ENCODE results near the gene NPLOC4. TPM values are rescaled to one million over a fixed set of nuclear protein-coding genes. Genes with fewer than 3 reads are reported as not detected.
A peak's percentile ranks its signal among the peaks of the same experiment; 100 is the strongest.

The NPLOC4 gene
- total and polyA plus RNA-seq, 2 donors (not counting 1 experiment from before 2014, with no cell fraction given), result 51.0 to 62.5 TPM

DNA sequence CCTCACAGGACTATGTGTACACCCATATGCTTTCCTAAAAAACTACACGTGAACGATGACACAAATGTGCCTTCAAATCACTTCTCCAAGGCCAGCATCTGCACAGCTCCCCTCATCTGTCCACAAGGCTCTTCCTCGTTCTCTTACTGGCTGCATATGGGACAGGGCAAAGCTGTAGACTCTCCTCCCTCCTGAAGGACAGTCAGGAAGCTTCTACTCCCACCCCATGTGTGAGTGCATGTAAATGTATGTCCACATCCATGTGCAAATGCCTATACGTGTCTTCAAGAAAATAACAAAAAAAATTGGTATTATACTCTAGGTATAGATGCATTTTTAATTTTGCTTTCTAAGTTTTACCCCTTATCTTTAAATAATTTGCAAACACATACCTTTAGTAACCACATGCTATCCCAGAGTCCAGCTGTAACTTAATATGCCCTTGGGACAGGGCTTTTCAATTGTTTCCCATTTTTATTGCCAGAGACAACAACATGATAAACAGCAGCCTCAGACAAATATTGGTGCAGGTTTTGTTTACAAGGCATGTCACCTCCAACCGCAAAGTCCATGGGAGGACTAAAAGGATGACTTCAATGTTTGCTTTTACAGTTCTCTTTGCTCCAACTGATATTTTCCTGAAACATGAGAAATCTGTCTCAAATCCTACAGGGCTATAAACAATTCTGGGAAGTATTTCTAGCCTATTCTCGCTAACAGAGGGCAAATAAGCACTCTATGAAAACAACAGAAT lies 53.1 kb downstream of the NPLOC4 start:
- H3K9ac ChIP-seq (ENCODE audit: insufficient read depth, low read length), result no peak overlapping the region
- no peak overlapping the region for H3K27ac ChIP-seq (ENCODE audit: insufficient read depth, low read length)
- peaks cover 23% of the 10 kb centered on the region for H3K79me2 ChIP-seq (ENCODE audit: control insufficient read depth, insufficient read depth, low read length)
- TF ChIP-seq, protein P1, sequence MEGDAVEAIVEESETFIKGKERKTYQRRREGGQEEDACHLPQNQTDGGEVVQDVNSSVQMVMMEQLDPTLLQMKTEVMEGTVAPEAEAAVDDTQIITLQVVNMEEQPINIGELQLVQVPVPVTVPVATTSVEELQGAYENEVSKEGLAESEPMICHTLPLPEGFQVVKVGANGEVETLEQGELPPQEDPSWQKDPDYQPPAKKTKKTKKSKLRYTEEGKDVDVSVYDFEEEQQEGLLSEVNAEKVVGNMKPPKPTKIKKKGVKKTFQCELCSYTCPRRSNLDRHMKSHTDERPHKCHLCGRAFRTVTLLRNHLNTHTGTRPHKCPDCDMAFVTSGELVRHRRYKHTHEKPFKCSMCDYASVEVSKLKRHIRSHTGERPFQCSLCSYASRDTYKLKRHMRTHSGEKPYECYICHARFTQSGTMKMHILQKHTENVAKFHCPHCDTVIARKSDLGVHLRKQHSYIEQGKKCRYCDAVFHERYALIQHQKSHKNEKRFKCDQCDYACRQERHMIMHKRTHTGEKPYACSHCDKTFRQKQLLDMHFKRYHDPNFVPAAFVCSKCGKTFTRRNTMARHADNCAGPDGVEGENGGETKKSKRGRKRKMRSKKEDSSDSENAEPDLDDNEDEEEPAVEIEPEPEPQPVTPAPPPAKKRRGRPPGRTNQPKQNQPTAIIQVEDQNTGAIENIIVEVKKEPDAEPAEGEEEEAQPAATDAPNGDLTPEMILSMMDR (conservative IDR thresholded peaks at IDR 0.05 in 1 of 2, IDR thresholded peaks at IDR 0.05 in 1 of 2; ENCODE audit: low read depth in 1 of 2, low read length in 2 of 2), result no peak
- no peak for TF ChIP-seq EZH2 (IDR thresholded peaks at IDR 0.05; ENCODE audit: low read length, missing control alignments)
- no peak overlapping the region for H3K4me2 ChIP-seq (ENCODE audit: extremely low read depth, insufficient read depth, low read length)
- H3K27me3 ChIP-seq (ENCODE audit: control insufficient read depth, insufficient read depth, low read length), result no peaks in the 10 kb centered on the region
- DNase-seq (ENCODE audit: low read depth in 2 of 2), result no peak
- no peak overlapping the region for H3K4me3 ChIP-seq (replicated peaks in 1 of 4; ENCODE audit: control extremely low read depth in 1 of 4, insufficient read depth in 1 of 4, low read depth in 3 of 4, low read length in 4 of 4)
- peaks cover 7% of the 10 kb centered on the region for H3K4me1 ChIP-seq (ENCODE audit: control insufficient read depth, extremely low read depth, insufficient read depth, low read length)
- no peaks in the 10 kb centered on the region for H4K20me1 ChIP-seq (ENCODE audit: control insufficient read depth, extremely low read depth, insufficient read depth, low read length)
- H3K36me3 ChIP-seq (ENCODE audit: control insufficient read depth, insufficient read depth, low read length), result peaks cover 21% of the 10 kb centered on the region
- no peaks in the 10 kb centered on the region for H3K9me3 ChIP-seq (ENCODE audit: control insufficient read depth, insufficient read depth, low read depth, low read length)
- no peak overlapping the region for H2AFZ ChIP-seq (ENCODE audit: low read length)

DNA sequence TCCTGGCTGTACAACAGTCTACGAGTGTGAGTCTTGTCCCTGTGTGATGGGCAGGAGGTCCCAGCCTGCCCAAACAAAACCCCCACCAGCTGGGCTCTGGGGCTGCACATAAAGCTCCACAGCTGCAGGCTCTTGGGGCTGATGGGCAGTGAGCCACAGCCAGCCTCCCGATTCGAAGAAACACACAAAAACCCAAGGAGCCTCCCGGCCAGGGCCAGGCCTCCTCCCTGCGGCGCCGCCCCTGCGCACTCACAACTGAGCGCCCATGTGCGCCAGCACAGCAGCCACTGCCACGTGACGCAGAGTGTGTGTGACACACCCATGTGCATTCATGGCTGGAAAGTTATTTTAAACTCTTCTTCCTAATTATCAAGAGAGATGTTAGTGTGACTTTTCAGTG lies 54.2 kb downstream of the NPLOC4 start:
- peaks cover 26% of the 10 kb centered on the region for H3K79me2 ChIP-seq (ENCODE audit: control insufficient read depth, insufficient read depth, low read length)
- no peak overlapping the region for H3K4me2 ChIP-seq (ENCODE audit: extremely low read depth, insufficient read depth, low read length)
- H3K4me1 ChIP-seq (ENCODE audit: control insufficient read depth, extremely low read depth, insufficient read depth, low read length), result peaks cover 9% of the 10 kb centered on the region
- no peaks in the 10 kb centered on the region for H3K9me3 ChIP-seq (ENCODE audit: control insufficient read depth, insufficient read depth, low read depth, low read length)
- H3K27me3 ChIP-seq (ENCODE audit: control insufficient read depth, insufficient read depth, low read length), result no peaks in the 10 kb centered on the region
- H4K20me1 ChIP-seq (ENCODE audit: control insufficient read depth, extremely low read depth, insufficient read depth, low read length), result no peaks in the 10 kb centered on the region
- no peak for DNase-seq (ENCODE audit: low read depth in 2 of 2)
- no peak overlapping the region for H3K4me3 ChIP-seq (replicated peaks in 1 of 4; ENCODE audit: control extremely low read depth in 1 of 4, insufficient read depth in 1 of 4, low read depth in 3 of 4, low read length in 4 of 4)
- H3K9ac ChIP-seq (ENCODE audit: insufficient read depth, low read length), result no peak overlapping the region
- H3K36me3 ChIP-seq (ENCODE audit: control insufficient read depth, insufficient read depth, low read length), result peaks cover 18% of the 10 kb centered on the region
- no peak overlapping the region for H2AFZ ChIP-seq (ENCODE audit: low read length)
- H3K27ac ChIP-seq (ENCODE audit: insufficient read depth, low read length), result peak overlapping the region; percentile 42
- TF ChIP-seq, protein P1 (conservative IDR thresholded peaks at IDR 0.05 in 1 of 2, IDR thresholded peaks at IDR 0.05 in 1 of 2; ENCODE audit: low read depth in 1 of 2, low read length in 2 of 2), result no peak
- TF ChIP-seq EZH2 (IDR thresholded peaks at IDR 0.05; ENCODE audit: low read length, missing control alignments), result no peak

DNA sequence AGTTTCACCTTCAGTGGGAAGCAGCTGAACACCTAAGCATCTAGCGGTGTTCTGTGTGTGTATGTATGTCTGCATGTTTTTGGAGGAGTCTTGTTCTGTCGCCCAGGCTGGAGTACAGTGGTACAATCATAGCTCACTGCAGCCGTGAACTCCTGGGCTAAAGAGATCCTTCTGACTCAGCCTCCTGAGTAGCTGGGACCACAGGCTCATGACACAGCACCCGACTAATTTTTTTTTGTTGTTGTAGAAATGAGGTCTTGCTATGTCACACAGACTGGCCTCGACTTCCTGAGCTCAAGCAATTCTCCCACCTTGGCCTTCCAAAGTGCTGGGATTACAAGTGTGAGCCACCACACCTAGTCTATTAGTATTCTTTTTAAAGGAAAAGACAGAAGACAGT lies 54.6 kb downstream of the NPLOC4 start:
- Histone ChIP-seq H4K20me1 (ENCODE audit: control insufficient read depth, extremely low read depth, insufficient read depth, low read length) (no peaks in the 10 kb centered on the region), H3K27me3 (ENCODE audit: control insufficient read depth, insufficient read depth, low read length) (no peaks in the 10 kb centered on the region), H3K4me2 (ENCODE audit: extremely low read depth, insufficient read depth, low read length) (no peak overlapping the region), H3K4me1 (ENCODE audit: control insufficient read depth, extremely low read depth, insufficient read depth, low read length) (peaks cover 13% of the 10 kb centered on the region), H3K36me3 (ENCODE audit: control insufficient read depth, insufficient read depth, low read length) (peaks cover 18% of the 10 kb centered on the region), H3K9me3 (ENCODE audit: control insufficient read depth, insufficient read depth, low read depth, low read length) (no peaks in the 10 kb centered on the region), H2AFZ (ENCODE audit: low read length) (no peak overlapping the region), H3K4me3 (replicated peaks in 1 of 4; ENCODE audit: control extremely low read depth in 1 of 4, insufficient read depth in 1 of 4, low read depth in 3 of 4, low read length in 4 of 4) (no peak overlapping the region), H3K27ac (ENCODE audit: insufficient read depth, low read length) (peak overlapping the region; percentile 42), H3K9ac (ENCODE audit: insufficient read depth, low read length) (no peak overlapping the region), H3K79me2 (ENCODE audit: control insufficient read depth, insufficient read depth, low read length) (peaks cover 30% of the 10 kb centered on the region)
- peak in 1 of 2 donors; percentile 83 for DNase-seq (ENCODE audit: low read depth in 2 of 2)
- TF ChIP-seq, protein P1 (conservative IDR thresholded peaks at IDR 0.05 in 1 of 2, IDR thresholded peaks at IDR 0.05 in 1 of 2; ENCODE audit: low read depth in 1 of 2, low read length in 2 of 2), result no peak
- no peak for TF ChIP-seq EZH2 (IDR thresholded peaks at IDR 0.05; ENCODE audit: low read length, missing control alignments)

Data from fibroblast of lung (primary cell).